NCI-H524 treated with DMSO at 0.1 percent for 48 hours (cell line): ENCODE results near the gene UBE2D3.
"Not testable (repeated sequence)": the region's sequence is repeated elsewhere in the genome, so short reads cannot be mapped to it uniquely, and the experiment has no call there.

Experiments
- DNase-seq: peaks from one replicate; lab custom pipeline; 2025; lab: John Stamatoyannopoulos, UW

The UBE2D3 gene

DNA sequence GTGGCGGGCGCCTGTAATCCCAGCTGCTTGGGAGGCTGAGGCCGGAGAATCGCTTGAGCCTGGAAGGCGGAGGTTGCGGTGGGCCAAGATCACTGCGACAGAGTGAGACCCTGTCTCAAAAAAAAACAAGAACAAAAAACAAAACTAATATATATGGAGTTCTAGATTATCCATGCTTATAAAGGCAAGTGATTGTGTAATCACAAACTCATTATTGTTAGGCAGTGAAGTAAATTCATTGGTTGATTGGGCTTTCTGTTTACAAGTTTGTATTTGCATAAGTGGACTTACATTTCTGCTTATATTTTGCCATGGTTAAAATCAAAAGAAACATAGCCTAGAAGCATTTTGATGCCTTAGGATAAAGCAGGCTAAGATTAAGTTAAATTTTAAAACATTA lies 2.5 kb upstream of the UBE2D3 start:
- no peak for DNase-seq

DNA sequence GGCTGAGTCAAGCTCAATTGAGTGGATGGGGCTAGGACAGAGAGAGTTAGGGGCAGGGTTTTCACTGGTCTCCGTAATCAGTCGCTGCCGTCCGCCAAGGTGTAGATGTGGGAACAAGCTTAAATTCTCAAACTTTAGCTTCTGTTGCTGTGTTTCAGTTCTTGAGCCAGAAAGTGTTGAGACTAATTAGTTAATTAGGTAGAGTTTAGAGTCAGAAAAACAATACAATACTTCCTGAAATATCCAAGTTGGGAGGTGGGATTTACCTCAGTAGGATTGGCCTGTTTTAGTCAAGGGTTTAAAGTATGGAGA lies 1.1 kb upstream of the UBE2D3 start:
- no peak for DNase-seq

DNA sequence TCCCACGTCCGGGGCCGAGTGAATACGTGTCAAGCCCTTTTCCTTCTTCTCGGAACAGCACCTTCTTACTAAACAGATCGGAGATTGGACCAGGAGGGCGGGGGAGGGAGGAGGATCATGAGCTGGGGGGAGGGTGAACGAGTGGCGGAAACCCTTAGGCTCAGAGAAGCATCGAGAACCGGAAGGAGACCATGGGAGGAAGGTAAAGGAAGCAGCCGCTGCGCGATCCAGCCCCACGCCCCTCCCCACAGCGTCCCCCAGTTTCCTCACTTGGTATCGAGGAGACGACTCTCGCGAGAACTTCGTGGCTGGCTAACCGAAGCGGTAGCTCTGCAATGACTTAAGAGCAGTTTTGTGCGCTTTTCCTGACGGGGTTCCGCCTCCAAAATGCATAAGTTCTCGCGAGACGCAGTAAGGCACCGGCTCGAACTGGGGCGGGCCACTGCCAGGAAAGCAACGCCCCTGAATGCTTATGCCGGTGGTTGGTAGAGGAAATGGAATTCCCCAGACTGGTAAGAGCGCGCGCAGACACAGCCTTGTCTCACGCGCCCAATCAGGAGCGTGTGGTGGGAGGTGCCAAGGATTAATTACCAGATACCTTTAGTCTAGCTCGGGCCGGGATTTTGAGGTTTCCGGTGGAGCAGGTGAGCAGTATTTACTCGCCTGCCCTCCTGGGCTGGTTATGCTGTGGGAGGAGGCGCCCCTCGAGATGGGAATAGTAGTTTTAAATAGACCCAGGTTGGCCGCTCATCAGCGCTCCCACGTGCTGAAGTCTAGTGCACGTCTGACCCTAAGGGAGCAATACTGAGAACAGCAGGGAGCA lies 534 bp upstream of the UBE2D3 start:
- peak; percentile 84 for DNase-seq

DNA sequence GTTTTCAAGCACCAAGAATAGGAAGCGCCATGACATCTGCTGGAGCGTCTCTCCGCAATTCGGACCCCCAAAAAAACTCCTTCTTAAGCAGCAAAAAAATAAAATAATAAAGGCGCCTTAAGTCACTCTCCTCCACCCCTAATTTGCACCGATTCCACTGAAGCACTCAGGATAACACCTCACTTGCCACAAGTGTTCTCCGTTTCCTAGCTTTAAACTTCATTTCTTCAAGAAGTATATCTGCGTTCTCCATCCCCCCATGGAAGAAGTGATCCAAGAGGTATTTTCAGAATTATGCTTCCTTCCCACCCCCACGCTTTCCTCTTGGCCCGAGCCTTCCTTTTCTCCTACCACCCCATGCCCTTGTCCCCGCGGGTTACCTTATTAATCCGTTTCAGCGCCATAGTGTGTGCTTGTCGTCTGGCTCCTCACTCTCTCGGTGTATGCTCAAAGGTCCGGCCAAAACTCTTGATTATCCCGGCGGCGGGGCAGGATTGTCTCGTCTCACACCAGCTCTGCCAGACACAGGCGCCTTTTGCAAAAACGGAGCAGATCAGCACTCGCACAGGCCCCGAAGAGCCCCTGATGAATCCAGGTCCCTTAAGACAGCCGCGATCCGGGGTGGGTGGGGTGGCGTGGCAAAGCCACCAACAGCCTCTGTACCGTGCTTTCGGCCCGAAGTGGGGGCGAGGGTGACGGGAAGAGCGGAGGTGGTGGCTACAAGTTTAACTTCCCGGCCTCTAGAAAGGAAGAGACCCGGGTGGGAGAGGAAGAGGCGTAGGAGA lies 1.1 kb downstream of the UBE2D3 start:
- DNase-seq, result no peak

DNA sequence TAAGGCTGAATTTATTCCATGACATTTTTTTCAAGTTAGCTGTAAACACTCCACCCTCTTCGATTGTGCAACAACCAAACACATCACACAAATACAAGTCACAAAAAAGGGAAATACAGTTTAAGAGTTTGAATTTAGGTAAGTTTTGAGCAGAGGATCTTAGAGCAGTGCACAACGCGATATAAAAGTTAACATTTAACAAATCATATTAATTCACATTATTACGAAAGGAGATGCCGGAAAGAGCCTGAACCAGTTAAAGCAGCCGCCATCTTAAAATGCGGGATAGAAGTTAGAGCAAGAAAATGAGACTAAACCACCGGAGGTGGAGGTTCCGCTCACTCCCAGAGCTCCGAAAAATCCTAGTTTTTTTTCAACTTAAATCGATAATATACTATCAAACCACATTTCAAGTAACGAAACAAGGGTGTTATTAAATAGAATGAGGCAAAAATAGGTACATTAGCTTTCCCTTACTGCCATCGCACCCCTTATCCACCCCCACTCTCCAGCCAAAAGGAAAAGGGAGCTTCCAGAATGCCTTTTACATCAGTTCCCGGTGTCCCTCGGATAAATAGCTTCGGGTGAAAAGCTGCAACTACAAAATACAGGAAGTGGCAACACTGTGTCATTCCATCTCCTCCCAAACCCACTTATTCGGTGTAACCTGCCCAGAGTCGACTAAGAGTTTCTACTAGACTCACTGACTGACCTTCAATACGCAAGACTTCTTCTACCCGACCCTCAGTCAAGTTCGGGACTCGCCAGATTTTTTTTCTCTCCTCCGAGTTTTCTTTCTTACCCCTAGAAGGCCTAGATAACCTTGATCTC lies 1.9 kb downstream of the UBE2D3 start:
- DNase-seq, result no peak

DNA sequence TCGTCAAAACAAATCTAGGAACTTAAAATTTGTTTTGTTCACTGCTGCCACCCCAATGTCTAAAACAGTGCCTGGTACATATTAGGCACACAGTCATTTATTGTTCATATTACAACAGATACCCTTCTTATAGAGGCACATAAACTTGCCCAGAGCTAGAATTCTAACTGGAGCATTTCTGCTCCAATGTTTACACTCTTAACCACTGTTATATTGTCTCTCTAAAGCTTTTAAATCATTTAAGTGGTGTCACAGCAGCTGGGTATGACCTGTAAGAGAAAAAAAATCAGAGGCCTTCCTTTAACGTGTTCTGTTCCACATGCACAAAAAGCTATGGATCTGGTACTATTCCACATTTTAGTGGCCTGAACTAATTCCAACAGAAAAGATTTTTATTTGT lies 3.0 kb downstream of the UBE2D3 start:
- no peak for DNase-seq

DNA sequence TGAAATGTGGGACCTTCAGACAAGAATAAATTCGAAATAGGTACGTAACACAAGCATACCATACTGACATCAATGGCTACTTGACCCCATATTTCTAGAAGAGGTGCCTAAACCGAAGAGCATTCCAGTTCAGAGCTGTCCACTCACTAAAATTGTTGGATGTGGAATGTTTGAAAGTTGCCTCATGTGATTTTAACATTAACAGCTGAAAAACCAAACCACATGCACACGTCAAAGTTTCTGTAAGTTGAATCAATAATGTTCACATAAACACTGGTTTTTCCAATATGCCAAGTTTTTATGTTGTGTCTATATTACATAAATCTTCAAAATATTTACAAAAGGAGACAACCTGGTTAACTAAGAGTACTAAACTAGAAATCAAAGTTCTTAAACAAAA lies 3.5 kb downstream of the UBE2D3 start:
- no peak for DNase-seq

DNA sequence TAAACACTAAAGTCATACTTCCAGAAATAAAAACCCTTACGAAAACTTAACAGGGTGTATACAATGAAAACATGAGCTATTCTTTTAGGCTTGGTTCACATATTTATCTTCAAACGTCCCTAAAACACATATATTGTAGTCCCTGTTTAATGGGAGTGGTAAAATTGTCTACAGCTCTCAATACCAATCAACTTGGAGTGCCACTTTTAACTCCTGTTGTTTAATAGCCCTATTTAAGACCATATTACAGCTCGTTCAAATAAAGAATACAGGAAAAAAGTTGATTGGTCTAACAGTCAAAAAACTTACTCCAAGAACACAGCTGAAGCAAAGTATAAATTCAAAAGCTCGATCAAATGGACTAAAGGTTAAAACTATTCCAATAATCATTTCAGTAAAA lies 3.9 kb downstream of the UBE2D3 start:
- DNase-seq, result no peak

DNA sequence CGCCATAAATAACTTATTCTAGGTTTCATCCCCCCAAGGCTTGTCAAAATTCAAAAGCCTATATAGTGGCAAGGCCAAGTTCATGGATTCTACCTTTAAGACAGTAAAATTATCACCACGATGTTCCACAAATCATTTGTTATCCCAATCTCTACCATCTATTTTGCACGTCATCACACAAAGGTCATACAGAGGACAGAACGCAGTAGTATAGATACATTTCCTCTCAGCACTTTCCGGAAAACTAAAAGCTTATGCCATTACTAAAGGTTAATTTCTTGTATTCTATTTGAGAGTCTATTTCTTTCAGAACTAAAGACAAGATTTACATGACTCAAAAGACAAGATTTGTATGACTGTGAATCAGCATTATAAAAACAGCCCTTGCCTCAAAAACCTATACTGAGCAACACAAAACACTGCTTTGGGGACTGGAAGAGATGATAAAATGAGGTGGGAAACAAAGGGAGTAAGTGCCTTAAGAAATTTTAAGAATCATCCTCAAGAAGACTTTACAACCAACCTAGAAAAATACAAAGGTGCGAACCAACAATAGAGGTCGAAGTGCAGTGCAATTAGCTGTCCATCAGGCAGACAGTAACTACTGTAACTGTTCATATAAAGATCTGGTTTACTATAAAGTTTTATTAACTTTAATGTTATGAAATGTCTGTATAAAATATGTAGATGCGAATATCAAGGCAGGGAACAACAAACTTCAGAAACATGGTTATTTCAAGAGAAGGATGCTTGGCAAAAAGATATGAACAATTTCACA lies 7.6 kb downstream of the UBE2D3 start:
- no peak for DNase-seq

DNA sequence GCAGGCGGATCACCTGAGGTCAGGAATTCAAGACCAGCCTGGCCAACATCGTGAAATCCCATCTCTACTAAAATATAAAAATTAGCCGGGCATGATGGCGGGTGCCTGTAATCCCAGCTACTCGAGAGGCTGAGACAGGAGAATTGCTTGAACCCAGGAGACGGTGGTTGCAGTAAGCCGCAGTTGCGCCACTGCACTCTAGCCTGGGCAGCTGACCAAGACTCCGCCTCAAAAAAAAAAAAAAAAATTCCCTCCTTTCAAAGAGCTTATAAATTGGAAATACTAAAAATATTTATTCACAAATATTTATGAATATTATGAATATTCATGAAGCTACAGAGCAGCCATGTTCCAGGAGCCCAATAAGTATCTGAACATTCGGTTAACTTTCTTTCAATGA lies 8.3 kb downstream of the UBE2D3 start:
- DNase-seq, result not testable (repeated sequence)

DNA sequence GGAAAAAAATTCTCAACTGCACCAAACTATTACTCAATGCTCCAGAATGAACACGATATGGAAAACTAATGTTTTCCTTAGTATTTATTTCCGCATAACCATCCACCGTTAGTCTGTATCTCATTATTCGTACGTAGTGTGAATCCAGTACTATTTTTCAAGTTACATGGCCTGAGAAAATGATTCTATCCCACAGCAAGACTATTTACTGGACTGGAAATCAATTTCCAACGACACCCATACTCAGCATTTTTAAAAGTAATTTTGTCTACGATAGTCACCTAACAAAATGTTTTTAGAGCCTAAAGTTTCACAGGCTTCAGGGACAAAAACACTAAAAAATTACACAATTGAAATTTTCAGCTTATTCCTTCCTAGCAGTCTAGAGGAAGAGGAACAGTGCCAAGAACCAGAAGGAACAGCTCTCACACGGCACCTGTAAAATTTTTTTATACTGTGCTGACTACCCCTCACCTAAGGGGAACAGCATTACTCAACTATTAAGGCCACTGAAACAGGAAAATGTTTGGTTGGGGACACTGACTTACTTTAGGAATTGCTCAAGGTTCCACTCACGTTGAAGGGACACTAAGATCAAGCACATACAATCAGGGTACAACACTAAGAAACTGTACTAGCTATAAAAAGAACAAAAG lies 9.6 kb downstream of the UBE2D3 start:
- DNase-seq, result no peak

DNA sequence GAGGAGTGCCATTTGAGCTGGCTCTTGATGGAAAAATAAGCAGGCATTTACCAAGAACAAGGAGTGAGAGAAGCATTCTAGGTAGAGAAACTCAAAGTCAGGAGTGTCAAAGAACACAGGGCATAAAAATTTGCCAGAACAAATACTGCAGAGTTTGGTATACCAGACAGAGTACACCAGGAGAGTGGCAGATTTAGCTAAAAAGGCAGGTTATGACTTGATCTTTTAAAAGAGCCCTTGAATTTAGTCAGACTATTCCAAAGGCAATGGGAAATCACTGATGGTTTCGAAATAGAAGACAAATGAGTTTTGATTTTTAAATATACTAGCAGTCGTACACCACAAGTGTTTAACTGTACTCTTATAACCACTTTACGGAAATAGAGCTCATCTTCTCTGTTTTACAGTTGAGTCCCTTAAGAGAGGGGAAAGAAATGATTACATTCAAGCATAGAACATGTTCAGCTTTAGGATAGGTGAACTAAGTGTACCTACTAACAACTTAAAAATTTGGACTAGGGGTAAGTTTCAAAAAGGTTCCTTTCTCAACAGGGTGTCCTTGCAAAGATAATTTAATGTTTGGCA lies 10.2 kb downstream of the UBE2D3 start:
- no peak for DNase-seq

DNA sequence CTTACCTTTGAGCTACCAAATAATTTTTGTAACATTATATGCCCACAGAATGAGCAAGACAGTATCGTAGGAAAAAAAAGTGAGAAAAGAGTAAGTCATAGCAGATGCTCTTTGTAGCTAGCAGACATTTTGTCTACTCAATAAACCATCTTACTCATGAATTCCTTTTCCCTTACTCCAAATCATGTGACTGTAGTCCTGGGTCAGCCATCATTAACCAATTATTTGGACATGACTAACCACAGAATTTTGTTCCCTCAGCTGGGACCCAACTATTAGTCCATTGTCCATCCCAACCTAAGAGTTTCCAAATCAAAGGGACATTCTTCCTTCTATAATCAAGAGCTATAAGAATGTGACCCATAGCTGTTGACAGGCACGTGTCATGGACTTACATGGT lies 11.4 kb downstream of the UBE2D3 start:
- DNase-seq, result no peak

DNA sequence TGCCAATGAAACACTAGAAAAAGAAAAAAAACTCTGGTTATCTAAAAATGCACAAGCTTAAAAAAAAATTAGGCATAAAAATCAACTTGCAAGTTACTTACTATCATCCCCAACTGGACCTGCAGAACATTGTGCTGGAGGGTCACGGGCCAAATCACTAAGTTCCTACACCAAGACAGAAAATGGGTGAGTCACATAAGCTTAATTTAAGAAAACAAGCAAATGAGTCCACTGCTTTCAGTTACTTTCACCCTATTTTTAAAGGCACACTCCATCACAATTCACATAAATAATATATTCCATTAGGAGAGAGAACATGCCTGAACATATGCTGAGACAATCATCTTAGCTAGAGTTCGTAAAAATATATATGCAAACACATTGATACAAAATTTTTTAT lies 17.7 kb downstream of the UBE2D3 start:
- no peak for DNase-seq

DNA sequence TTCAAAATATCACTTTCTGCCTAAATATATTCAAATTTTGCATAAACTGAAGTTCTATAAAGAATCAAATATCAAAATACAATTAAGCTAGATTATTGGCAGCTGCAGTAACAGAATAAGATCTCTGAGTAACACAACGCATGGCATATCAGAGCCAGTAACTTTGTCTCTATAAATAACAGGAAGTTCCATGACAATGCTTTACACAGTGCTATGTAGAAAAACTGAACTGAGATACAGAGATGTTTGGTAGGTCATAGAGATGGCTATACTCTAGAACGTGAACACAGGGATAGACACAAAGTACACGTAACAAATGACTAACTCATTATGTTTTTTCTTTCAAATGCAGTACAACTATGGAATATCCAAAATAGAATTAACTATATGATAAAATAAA lies 18.2 kb downstream of the UBE2D3 start:
- DNase-seq, result no peak

DNA sequence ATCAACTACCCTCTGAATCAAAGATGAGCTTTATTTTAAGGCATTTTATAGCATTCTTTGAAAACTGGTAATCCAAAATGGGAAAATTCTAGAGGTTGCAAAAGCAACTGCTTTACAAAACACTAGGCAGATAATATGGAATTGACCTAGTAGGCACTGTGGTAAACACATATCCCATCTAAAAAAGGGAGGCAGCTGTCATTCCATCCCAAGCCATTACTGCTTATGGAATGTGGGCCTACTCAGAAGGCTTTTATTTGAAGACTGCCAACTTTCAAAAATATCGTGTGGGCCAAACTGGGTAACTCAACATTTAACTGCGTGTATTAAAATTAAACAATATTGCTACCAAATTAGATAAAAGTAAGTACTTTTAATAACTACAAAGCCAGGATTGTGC lies 19.3 kb downstream of the UBE2D3 start:
- no peak for DNase-seq

DNA sequence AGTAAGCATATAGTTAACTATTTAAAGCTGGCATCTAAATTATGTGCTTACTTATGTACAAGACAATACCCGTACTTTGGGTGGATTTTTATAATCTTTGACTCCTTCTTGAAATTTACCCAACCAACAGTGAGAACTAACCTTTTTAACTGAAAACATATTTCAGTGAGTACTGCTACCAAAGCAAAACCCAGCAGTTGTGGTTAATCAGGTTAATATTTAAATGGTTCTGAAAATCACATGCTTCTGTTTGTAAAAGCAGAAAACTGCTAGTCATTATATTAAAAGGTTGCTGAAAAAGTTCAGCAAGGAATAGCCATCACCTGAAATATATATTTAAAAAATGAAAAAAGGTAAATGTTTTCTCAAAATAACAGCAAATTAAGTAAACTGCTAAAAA lies 20.0 kb downstream of the UBE2D3 start:
- no peak for DNase-seq

DNA sequence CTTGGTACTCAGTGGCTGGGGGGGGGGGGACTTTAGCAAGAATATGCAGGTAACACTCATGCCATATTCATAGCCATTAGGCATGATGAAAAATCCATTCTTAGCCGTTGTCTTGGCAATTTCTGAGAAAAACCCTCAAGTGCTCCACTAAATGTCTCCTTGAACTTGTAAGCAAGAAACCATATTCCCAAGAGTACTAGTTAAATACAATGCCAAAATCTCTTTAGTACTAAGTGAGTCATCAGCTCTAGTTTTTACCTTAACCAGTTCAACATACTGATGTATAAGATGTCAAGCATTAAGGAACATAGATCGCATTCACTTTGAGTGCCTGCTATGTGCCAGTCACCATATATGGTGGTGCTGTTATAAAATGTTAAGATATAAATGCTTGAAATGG lies 27.5 kb downstream of the UBE2D3 start:
- DNase-seq, result no peak

DNA sequence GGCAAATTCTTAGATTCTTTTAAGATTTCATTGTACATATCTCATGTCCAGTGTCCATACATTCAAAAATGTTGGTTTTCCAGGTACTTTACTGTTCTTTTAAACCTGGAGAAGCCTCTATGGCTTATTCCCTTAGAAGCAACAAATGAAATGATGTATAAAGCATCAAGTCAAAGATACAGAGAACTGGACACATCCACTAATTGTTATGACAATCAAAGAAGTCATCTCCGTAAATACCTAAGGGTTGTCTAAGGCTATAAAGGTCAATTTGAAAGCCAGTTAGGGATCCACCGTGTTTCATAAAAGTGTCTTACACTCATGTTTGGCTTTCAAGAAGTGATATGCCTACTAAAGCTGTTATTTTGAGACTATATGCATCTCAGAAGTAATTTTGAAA lies 32.4 kb downstream of the UBE2D3 start:
- no peak for DNase-seq

DNA sequence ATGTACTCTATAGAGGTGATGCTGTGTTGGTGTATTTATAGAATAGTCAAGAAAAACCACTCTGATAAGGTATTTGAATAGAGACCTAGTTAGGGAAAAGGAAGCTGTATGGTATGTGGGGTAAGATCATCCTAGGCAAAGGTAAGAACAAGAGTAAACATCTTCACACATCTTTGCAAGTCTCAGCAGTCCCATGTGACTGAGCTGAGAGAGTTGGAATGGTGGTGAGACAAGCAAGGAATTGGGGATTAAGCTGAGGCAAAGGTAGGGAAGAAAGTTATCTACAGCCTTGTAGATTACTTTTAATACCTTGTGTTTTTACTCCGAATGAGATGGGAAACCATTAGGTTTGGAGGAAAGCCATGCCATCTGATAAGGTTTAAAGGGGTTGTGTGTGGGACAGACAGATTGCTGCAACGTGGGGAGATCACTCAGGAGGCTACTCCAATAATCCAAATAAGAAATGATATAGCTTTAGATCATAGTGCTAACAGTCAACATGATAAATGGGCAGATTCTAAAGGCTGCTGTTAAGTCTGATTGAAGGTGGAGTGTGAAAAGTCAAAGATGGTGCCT lies 34.9 kb downstream of the UBE2D3 start:
- DNase-seq, result no peak

DNA sequence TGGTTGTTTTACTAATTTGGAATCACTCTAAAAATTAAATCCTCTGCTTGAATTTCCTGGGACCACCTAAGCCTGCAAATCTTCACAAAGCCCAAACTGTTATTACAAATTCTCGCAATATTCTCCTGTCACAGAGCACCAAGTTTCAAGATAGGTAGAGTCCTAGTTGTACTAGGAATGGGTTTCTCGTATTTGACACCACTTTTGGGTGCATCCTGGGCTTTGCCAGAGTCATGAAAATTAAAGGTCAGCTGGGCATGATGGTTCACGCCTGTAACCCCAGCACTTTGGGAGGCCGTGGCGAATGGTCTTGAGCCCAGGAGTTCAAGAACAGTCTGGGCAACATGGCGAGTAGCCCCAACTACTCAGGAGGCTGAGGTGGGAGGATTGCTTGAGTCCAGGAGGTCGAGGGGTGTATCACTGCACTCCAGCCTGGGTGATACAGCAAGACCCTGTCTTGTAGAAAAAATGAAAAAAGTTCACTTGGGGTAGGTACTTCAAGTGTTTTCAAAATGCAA lies 36.0 kb downstream of the UBE2D3 start:
- no peak for DNase-seq
